NCI-H2107 (cell line): ENCODE data around the gene ARF1.
A peak's percentile ranks its signal among the peaks of the same experiment; 100 is the strongest.

Experiments
- DNase-seq: peaks from one replicate; lab custom pipeline; 2025; lab: John Stamatoyannopoulos, UW

The ARF1 gene

DNA sequence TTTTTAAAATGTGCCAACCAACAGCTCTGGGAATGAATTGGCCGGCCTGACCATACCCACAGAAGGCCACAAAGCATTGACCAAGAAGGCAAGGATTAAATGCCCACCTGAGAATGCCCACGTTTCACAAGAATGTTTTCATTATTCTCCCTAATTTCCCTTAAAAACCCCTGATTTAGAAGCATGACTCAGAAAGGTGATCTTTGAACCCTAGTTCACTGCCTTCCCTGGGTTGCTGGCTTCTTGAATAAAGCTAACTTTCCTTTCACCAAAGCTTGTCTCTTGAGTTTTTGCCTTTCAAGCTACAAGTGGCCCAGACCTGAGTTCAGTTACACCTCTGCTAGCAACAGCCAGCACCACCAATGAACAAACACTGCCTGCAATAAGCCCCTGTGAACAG is 41.0 kb downstream of the ARF1 start:
- no peak for DNase-seq

- no peak for DNase-seq
Observed at GRCh38 chr1:228125185-228125584, 42.7 kb downstream of the ARF1 start.

GRCh38 chr1:228131766-228132165 is 49.3 kb downstream of the ARF1 start:
- DNase-seq, result no peak

DNA sequence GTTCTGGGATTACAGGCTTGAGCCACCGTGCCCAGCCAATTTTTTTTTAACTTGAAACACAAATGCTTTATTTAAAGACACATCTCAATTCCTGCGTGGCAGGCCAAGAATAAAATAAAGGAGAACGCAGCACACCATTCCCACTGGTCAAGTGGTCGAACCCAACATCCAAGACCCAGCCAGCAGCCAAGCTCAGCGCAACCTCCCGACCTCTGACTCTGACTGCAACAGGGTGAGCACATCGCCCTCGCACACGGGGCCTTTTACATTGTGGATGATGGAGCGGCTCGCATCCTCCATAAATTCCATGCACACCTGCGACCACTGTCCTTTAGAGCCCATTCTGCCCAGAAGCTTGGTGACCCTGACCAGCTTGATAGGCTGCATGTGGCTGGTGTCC is 52.1 kb downstream of the ARF1 start:
- DNase-seq, result no peak

DNA sequence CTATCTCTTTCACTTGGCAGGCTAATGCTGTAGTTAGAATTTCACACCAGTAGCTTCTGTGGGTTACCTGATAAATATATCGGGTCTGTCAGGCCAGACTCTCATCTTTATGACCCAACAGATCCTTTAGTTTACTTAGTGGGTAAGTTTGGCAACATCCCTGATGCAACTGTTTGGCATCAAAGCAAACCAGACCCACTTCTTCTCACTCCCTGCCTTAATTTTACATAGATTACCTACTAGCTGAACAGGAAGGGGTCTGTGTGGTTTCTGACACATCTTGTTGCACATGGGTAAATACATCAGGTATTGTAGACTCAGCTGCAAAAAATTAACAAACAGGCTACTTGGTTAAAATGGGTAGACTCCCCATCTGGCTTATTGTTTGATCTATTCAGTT is 54.4 kb downstream of the ARF1 start:
- no peak for DNase-seq

GRCh38 chr1:228139406-228139930 is 57.0 kb downstream of the ARF1 start:
- DNase-seq, result no peak

DNA sequence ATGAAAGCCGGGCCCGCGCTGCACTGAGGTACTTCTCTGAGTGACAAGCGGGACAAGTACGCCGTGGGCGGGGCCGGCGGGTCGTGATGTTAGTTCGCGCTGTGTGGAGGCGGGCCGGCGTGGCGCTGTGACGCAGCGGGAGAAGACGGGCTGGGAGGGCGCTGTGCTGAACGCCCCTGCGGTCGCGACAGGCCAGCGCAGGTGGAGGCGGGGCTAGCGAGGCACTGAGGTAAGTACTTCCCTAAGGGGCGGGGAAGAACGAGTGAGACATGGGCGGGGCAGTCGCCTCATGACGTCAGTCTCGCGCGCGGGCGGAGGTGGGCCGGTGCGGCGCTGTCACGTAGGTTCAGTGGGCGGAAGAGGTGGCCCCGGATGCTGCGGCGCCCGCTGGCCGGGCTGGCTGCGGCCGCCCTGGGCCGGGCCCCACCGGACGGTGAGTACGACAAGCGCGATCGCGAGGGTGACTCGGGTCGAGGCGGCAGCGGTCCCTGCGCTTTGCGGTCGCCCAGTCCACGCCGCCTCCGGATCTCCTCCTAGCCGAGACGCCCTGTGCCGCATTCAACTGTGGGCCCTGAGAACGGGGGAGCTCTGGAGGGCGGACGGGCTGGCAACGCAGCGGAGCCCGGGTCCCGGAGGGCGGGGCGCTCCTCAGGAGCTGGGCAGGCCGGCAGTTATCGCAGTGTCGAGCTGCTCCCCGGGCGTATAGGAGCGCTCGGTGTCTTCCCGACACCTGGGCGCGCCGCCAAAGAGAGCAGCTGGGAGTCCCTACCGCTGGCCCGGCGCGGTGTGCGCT is 57.6 kb downstream of the ARF1 start, which contains the start of gene GUK1:
Gene GUK1, plus strand, starts transcription at position 349 of the 793 bp plus-strand sequence. Its CDS starts 24 bp downstream, at position 373.
- peak; percentile 99 for DNase-seq

DNA sequence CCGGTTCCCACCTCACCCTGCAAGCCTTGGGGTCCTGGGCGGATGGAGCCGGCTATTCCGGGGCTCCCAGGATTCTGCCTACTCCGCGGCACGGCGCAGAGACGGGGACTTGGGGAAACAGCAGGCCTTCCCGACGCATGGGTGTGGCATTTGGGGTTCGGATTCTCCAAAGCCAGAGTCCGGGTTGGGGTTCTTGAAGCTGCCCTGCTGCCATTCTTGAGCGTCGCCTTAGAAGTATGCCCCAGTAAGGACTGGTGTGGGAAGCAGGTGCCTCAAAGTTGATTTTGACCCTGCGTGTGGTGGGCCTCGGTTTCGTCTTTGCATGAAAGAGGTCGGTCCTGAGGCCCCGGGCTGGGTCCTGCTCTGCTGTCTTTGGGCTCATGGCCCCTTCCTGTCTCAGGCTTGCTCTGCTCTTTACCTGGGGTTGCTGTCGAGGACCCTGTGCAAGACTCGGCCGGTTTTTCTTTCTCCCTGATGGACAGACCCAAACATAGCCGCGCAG is 58.3 kb downstream of the ARF1 start:
- DNase-seq, result no peak

DNA sequence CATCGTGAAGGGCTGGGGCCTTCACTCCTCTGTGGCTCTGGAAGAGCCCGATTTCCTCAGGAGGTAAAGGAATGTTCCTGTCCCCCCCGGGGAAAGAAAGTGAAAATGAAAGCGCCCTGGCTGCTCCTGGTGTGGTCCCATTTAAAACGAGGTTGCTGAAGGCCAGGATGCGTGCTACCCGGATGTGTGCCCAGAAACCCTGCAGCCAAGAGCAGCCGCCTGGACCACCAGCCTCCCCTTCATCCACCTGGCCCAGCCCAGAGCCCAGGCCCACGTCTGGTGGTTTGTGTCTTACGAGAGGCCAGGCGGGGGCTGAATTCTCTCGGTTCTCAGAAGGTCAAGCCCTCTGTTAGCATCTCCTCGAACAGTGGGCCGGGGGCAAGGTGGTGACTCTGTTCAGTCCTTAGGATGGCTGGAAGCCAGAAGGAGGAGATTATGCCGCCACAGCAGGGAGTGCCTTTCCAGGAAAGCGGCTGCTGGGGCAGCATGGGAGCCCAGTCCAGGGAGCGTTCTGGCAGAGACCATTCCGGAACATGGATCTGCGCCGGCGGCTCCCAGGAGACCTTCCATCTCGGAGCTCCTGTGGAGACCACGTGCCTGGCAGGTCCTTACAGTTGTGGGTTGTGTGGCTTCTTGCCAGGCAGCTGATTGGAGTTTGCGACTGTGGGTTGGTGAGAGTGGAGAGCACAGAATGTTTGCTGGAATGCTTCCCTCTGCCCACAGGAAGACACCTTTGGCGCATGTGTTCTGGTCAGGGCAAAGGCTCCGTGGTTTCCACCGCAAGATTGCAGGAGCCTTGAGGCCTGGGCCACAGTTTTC is 58.9 kb downstream of the ARF1 start:
- peak; percentile 73 for DNase-seq

GRCh38 chr1:228142155-228142691 is 59.7 kb downstream of the ARF1 start:
- DNase-seq, result no peak

DNA sequence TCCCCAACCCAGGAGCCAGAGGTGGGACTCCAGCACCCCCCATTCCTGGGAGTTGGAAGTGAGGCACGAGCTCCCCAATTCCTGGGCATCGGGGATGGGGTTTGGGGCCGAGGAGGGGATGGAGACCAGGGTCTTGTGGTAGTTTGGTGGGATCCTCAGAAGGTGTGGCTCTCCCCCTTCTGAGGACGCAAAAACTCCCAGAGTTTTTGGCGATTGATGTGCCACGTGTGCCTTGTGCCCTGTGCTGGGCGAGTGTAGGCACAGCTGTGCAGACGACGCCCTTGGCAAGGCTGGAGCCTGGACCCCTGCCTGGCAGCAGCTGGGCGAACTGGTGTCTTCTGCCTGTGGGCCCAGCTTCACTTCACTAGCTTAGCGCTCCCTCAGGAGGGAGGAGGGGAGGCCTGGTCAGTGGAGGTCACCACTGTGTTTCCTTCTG is 60.2 kb downstream of the ARF1 start:
- no peak for DNase-seq

DNA sequence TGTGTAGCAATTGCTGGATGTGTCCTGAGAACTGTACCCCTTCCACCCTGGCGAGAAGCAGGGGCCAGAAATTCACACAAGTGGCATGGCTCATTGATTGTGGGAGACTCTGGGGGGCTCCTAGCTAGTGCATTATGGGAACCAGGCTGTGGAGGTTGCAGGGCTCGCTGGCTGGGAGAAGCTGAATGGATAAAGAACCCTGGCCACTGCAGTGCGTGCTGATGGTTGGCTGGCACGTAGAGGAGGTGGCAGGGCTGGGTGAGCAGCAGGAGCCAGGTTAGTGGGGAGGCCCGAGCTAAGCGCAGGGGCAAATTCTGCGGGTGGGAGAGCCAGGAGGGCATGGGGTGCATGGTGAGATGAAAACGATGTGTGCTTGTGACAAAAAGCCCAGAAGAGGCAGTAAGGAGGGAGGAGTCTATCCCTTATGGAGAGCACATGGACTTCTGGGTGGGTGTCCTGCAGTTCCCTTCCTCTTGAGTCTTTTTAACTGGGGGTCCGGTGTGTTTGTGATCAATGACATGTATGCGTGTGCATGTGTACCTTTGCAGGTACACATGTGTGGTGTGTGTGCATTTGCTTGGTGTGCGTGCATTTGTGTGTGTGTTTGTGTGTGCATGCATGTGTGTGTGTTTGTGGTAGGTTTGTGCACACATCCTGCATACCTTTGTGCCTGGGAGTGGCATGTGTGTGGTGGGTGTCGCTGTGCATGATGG is 61.1 kb downstream of the ARF1 start:
- DNase-seq, result no peak

DNA sequence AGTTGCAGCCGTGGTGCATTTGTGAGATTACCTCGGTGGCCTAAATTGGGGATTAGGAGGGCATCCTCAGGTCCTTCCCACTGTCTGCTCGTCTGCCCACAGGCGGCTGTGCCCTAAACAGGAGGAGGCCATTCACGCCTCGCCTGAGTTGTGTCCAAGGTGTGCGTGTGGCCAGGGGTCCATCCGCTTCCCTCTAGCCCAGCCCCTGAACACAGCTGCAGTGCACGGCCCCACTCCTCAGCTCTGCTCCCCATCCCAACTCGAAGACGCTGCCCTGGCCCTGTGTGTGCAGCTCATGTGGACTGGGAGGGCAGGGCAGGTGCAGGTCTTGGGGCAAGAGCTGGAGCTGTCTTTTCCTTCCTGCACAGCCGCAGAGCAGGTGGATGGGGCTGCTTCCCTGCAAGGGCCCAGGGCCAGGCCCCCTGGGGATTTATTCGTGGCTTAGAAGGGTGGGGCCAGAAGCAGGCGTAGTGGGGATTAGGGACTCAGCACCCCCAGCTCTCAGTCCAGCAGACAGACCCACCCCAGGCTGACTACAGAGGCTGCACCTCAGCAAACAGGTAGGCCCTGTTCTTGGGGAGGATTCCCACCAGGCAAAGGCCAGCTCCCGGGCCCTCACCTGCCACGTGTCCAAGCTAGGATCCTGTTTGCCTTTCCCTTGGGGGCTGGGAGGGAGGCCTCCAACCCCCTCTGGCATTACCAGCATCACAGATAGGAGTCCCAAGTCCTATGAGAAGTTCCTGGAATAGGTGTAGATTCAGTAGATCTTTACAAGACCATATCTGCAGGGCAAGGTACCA is 61.9 kb downstream of the ARF1 start:
- DNase-seq, result no peak

DNA sequence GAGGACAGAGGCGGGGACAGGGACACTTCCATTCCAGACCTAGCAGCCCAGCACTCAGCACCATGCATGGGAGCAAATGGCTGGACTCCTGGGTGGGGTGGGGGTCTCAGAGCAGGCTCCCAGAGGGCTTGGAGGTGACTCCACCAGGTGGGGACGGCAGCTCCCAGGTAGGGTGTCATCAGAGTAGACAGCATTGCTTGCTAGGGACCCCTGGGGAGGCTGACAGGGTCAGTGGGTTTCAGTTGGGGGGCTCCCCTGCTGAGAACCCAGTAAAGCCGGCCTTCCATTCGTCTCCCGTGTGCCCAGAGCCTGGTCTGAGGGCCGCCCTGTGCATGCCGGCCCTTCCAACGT is 62.5 kb downstream of the ARF1 start:
- no peak for DNase-seq

- DNase-seq, result no peak
Observed at GRCh38 chr1:228145463-228146416, 63.2 kb downstream of the ARF1 start.

- DNase-seq, result no peak
Observed at GRCh38 chr1:228146417-228147150, 64.1 kb downstream of the ARF1 start.

DNA sequence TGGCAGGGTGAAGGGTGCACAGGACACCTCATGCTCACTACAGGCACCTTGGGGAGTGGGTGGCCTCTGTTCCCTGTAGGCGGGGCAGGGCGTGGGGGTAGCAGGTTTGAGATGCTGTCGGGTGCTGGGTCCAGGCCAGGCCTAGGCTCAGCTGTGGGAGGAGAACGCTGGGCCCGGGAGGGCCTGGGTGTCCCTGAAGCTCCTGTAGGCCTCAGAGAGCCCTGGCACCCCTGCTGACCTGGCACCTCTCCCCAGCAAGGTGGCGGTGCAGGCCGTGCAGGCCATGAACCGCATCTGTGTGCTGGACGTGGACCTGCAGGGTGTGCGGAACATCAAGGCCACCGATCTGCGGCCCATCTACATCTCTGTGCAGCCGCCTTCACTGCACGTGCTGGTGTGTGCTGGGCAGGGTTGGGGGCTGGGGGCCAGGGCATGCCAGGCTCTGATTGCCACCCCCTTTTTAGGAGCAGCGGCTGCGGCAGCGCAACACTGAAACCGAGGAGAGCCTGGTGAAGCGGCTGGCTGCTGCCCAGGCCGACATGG is 64.7 kb downstream of the ARF1 start:
- DNase-seq, result no peak

DNA sequence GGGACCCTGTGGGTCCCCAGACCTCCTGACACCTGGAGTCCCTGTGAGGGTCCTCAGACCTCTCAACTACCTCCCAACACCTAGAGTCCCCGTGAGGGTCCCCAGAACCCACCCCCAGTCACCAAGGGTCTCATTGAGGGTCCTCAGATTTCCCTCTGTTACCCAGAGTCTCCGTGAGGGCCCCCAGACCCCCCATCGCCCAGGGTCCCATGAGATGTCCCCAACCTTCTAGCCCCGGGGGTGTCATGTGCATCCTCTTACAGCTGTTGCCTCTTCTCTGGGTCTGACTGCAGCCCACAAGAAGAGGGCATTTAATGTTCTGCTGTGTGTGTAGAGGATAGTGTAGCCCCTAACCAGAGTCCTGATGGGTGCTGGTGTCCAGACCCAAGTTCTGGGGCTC is 65.3 kb downstream of the ARF1 start:
- DNase-seq, result no peak
